GM03348 (cell line): ENCODE data around the gene ARHGAP24.
A peak's percentile ranks its signal among the peaks of the same experiment; 100 is the strongest.
"Not testable (repeated sequence)": the region's sequence is repeated elsewhere in the genome, so short reads cannot be mapped to it uniquely, and the experiment has no call there.

Experiments used
- DNase-seq: peaks from one replicate; pipeline ENCODE4 v3.0.0; 2012; ENCODE audit warnings: low spot score

Gene ARHGAP24

GRCh38 chr4:85518526-85518925, 43.6 kb downstream of the ARHGAP24 start:
- not testable (repeated sequence) for DNase-seq

GRCh38 chr4:85520765-85521749, 46.1 kb downstream of the ARHGAP24 start:
- no peak for DNase-seq

DNA sequence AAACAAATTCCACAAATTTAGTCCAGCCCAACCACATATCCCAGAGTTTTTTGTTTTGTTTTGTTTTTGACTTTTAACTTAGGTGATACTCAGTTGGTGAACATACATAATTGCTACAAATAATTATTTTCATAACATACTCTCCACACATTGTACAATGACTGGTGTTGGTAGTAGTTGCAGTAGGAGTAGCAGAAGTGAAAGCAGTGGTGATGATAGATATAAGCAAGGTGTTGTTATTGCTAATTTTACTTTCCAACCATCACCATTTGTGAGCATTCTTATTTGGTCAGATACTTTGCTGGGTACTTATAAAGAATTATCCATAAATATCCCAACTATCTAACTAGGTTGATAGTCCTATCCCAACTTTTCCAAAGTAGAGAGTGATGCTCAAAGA, 47.3 kb downstream of the ARHGAP24 start:
- DNase-seq = no peak

DNA sequence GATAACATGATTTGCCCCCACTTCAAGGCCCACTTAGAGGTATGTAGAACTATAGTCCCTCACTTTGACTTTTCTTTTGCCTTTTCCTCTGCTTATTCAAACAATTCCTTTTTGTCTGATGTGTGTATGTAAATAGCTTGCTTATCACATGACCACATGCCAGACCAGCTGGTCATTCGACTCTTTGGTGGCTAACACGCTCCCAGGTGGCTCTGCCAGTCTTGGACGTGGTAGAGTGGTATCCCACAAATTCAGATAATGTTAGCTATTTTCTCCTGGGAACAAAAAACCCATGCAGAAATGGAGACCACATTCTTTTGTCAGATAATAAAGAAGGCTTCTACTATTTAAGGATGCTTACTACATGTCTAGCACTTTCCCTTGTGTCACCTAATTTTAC, 47.9 kb downstream of the ARHGAP24 start:
- DNase-seq = no peak

DNA sequence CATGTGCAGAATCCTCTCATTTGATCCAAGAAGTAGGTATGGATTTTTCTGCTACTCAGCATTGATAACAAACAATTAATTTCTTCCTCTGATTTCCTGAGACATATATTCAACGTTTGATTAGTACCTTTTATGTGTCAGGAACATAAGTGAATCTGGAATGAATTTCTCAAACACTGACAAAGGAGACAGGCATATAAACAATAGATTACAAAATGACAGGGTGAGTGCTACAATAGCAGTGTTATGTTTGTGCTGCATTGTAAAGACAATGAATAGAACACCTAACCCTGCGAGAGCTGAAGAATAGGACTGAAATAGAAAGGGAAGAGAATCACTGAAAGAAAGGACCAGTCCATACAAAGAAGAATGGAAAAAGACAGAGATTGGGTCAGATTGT, 52.9 kb downstream of the ARHGAP24 start:
- DNase-seq = no peak

- DNase-seq = no peak
These were observed 56.8 kb downstream of the ARHGAP24 start for GRCh38 chr4:85531560-85532341.

DNA sequence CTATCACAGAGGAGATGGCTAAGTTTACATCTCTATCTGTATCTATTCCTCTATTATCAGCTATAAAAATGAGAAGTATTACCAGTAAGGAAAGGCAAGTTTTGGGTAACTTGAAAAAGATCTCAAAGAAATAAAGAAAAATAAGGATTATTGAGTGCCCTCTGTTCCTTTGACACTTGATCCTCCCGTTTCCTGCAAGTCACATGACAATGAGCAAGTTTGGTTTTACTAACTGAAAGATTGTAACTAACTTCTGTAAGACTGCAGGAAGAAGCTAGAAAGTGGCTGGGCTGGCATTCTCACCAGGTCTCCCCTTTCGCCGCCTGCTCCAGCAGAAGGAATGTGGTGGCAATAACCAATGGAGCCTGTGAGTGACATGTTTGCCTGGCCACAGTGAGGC, 59.2 kb downstream of the ARHGAP24 start:
- no peak for DNase-seq

GRCh38 chr4:85543832-85544231, 68.9 kb downstream of the ARHGAP24 start:
- peak; percentile 53 for DNase-seq

DNA sequence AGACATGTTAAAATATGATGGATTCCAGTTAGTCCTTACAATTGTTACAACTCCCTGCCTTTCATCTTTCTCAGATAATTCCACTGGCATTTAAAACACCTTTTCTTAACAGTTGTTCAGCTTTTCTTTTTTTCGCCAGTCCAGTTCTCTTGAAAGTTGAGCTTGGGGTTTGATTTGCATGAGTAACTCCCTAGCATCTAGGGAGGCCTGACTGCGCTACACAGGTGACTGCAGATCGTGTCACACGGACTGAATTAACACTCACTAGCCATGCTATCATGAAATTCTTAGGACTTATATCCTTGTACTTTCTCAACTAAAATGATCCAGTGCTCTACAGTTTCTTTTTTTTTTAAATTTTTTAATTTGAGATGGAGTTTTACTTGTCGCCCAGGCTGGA, 69.8 kb downstream of the ARHGAP24 start:
- DNase-seq = no peak

GRCh38 chr4:85548116-85548515, 73.2 kb downstream of the ARHGAP24 start:
- no peak for DNase-seq

DNA sequence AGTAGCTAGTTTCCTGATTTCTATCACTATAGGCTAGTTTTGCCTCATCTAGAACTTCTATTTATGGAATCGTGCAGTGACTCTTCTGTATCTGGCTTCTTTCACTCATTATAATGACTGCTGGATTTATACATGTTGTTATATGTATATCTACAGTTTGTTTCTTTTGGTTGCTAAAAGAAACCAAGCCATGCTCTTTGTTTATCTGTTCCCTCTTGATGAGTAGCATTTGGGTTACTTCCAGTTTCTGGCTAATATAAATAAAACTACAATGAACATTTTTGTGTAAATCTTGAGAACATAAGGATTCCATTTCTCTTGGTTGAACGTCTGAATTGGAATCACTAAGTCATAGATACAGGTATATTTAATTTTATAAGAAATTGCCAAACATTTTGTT, 73.9 kb downstream of the ARHGAP24 start:
- no peak for DNase-seq

GRCh38 chr4:85555206-85555605, 80.3 kb downstream of the ARHGAP24 start:
- DNase-seq = no peak

- DNase-seq = no peak
These were observed 81.3 kb downstream of the ARHGAP24 start for GRCh38 chr4:85556283-85556682.

DNA sequence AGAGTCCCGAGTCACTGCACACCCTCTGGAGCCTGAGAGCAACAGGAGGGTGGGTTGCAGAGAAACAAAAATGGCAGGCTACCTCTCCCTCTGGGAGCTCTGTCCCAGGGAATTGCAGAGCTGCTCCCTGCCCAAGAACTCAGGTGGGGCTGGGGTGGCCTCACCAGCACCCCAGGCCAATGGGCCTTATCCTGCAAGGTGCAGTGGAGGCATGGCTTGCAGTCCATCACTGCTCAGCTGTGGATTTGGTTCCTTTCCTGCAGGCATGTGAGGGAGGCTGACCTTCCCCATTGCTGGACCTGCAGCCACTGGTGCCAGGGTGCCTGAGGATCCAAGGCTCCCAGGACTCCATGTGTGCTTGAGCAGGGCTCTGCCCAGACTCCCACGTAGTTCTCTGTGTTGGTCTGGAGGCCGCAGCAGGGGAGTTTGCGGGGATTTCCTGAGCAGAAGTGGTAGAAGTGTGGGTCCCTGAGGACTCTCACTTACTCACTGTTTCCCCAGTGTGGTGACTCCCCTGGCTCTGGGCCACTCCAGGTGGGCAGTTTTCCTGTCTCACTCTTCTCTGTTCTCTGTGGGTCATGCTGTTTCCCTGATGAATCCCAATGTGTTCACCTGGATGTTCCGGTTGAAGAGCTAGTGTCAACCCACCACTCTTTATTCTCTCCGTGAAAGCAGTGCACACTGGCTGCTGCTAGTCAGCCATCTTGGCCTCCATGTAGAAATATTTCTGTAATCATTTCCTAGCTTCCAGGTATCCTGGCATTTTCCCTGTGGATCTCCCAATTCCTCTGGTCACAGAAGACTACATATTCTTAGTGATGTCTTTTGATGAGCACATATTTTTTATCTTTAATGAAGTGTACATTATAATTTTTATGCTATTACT, 82.3 kb downstream of the ARHGAP24 start:
- no peak for DNase-seq

DNA sequence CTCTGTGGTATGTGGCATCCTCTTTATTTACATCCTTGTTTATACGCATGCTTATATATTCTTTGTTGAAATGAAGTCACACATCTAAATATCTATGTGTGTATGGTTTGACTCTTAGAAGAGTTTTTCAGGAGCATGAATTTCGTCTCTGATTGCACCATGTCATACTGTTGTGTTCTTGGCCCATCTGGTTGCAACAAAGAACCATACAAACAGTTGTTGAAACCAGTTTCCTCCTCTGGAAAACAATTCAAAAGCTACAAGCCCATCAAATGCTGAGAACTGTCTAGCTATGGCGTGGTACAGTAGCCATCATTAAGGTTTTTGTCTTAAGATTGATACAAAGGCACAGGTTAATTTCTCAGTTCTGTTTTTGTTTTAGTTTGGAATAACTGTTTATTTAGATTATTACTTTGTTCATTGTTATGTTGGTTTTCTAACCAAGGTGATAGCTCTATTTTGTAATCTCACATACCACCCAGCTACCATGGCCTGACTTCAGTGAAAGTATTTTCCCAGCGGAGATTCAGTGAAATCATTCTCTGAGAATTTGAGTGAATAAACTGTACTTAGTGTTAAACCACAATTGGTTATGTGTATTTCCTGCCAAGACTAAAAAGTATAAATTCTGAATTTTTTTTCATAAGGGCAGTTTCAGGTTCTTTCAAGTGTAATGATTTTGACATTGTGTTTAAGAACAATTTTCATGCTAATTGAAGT, 91.0 kb downstream of the ARHGAP24 start:
- peak; percentile 29 for DNase-seq

DNA sequence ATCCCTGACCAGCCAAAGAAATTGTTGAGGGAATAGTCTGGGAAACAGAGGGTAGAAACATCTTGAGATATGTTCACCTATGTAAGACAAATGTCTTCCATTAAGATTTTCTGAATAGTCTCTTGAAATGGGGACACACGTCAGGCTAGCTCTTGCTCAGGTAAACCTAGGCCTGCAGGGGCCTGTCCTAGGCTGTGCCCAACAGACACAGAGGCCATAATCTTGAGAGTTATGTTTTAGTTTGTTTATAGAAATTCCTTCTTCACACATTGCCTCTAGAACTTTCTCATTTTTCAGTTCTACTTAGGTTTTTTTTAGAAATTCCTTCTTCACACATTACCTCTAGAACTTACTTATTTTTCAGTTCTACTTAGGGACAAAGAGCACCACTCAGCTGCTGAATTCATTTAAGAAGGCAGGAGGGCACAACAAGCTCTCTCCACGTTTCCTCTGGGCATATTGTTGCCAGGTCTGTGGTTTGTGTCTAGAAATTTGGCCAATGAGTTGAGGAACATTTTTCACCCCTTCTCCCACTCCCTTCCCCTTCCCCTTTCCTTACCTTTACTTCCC, 94.9 kb downstream of the ARHGAP24 start:
- no peak for DNase-seq

DNA sequence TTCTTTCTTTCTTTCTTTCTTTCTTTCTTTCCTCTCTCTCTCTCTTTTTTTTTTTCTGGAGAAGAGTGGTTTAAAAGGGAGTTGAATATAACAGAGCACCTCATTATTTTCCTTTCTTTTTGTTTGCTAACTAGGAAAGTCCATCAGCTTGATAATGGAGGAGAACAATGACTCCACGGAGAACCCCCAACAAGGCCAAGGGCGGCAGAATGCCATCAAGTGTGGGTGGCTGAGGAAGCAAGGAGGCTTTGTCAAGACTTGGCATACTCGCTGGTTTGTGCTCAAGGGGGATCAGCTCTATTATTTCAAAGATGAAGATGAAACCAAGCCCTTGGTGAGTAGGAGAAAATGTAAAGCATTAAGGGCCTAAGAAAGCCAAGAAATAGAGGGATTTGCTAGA, 95.4 kb downstream of the ARHGAP24 start:
- DNase-seq = no peak

GRCh38 chr4:85571008-85571407, 96.1 kb downstream of the ARHGAP24 start:
- DNase-seq = no peak

GRCh38 chr4:85573270-85573669, 98.3 kb downstream of the ARHGAP24 start:
- DNase-seq = no peak

GRCh38 chr4:85577307-85577706, 102.4 kb downstream of the ARHGAP24 start:
- DNase-seq = no peak

DNA sequence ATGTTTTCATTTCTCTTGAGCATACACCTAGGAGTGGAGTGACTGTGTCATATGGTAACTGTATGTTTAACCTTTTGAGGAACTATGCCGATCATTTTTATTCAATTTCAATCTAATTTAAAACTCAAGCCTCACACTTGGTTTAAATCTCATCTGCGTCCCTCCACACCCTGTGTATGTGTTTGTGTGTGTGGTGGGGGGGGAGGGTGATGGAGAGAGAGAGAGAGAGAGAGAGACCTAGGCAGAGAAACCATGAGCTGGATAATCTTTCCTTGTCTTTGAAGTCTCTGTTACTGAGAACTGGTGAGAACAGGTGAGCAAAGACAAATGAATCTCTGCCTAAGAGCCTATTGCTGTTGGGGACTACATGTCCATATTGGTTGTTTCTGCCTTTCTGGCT, 105.0 kb downstream of the ARHGAP24 start:
- no peak for DNase-seq
